Measurements from ENCODE around the gene MIEF2.

DNA sequence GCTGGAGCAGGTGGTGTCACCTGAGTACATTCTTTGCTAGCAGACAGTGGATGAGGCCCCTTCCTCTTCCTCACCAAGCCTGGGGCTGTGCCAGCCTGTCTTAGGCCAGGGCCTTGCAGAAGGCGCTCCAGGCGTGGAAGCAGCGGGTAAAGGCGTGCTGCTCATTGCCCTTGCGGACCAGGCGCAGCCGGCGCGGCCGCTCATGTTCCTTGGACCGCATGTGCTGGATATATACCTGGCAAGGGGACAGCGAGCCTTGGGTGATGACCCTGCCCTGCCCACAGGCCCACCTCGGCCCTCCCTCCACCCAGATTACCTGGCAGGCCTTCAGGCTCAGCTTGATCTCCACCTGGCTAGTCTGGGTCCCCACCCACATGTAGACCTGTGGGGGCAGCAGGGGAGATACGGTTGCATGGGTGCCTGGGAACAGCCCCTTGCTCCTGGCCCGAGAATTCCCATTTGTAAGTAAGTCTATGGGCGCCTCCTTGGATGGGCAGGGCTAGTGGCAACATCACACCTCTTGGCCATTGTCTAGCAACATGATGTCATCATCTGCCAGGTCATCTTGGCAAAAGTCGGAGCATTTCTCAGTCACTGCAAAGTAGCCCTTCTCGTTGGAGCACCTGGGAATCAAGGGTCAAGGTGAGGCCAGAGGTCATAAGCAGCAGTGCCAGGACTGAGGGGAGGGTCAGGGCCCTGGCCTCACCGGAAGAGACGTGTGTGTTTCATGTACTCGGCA is 15.3 kb upstream of the MIEF2 start:
- TF ChIP-seq, protein P1, sequence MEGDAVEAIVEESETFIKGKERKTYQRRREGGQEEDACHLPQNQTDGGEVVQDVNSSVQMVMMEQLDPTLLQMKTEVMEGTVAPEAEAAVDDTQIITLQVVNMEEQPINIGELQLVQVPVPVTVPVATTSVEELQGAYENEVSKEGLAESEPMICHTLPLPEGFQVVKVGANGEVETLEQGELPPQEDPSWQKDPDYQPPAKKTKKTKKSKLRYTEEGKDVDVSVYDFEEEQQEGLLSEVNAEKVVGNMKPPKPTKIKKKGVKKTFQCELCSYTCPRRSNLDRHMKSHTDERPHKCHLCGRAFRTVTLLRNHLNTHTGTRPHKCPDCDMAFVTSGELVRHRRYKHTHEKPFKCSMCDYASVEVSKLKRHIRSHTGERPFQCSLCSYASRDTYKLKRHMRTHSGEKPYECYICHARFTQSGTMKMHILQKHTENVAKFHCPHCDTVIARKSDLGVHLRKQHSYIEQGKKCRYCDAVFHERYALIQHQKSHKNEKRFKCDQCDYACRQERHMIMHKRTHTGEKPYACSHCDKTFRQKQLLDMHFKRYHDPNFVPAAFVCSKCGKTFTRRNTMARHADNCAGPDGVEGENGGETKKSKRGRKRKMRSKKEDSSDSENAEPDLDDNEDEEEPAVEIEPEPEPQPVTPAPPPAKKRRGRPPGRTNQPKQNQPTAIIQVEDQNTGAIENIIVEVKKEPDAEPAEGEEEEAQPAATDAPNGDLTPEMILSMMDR (conservative IDR thresholded peaks at IDR 0.05): no peak
- no peak for TF ChIP-seq ZFX (IDR thresholded peaks at IDR 0.05)
